ENCODE data around the gene POLR1D.

GRCh38 chr13:27644302-27644701, 22.6 kb downstream of the POLR1D start:
- TF ChIP-seq CTCF (IDR thresholded peaks at IDR 0.05) = no peak
- no peak for TF ChIP-seq POLR2A (IDR thresholded peaks at IDR 0.05)

Data from esophagus squamous epithelium (tissue), 4 donors.